Type B pancreatic cell (in vitro differentiated cells): ENCODE measurements around the gene ANK2. TPM values are rescaled to one million over a fixed set of nuclear protein-coding genes. Genes with fewer than 3 reads are reported as not detected.

Experiments
- DNase-seq: peaks from one replicate; pipeline ENCODE4 v3.0.0; 2021; ENCODE audit warnings: mixed read lengths; ENCODE audit not compliant: unreplicated experiment; ENCODE audit errors: extremely low spot score
- H3K27ac Mint-ChIP-seq: 2 replicates; pipeline ENCODE4 v1.8.0; 2021; ENCODE audit warnings: mild to moderate bottlenecking, mixed read lengths
- H3K27me3 Mint-ChIP-seq: 2 replicates; pipeline ENCODE4 v1.8.0; 2021; ENCODE audit warnings: mixed read lengths
- H3K36me3 Mint-ChIP-seq: 2 replicates; pipeline ENCODE4 v1.8.0; 2021; ENCODE audit warnings: mixed read lengths
- H3K4me1 Mint-ChIP-seq: one replicate; pipeline ENCODE4 v1.8.0; 2021; ENCODE audit warnings: mixed read lengths; ENCODE audit not compliant: unreplicated experiment
- H3K4me3 Mint-ChIP-seq: 2 replicates; pipeline ENCODE4 v1.8.0; 2021; ENCODE audit warnings: mild to moderate bottlenecking, mixed read lengths
- H3K9me3 Mint-ChIP-seq: 2 replicates; pipeline ENCODE4 v1.8.0; 2021; ENCODE audit warnings: mixed read lengths
- CTCF ChIP-seq: fragments of 200-600 bp; sonication (generic); conservative IDR thresholded peaks from 2 replicates; pipeline ENCODE4 v1.5.0; 2021; ENCODE audit warnings: antibody characterized with exemption, mild to moderate bottlenecking
- total RNA-seq: library from RNA; stranded (reverse); gene quantifications from 2 replicates; pipeline ENCODE4 v1.2.1, GENCODE V29; 2021; ENCODE audit warnings: low replicate concordance

The ANK2 gene
- total RNA-seq, 1 donor from 2014 or later = 27.7 TPM

- Mint-ChIP-seq H3K4me1 (no peaks in the 10 kb centered on the region), H3K36me3 (no peaks in the 10 kb centered on the region), H3K9me3 (no peaks in the 10 kb centered on the region), H3K27me3 (no peaks in the 10 kb centered on the region), H3K4me3 (no peak overlapping the region), H3K27ac (no peak overlapping the region)
- TF ChIP-seq CTCF = no peak
- no peak for DNase-seq
Observed at GRCh38 chr4:113335746-113336145, 286.3 kb downstream of the ANK2 start.

- no peaks in the 10 kb centered on the region for H3K36me3 Mint-ChIP-seq
- no peak for DNase-seq
- no peak overlapping the region for H3K4me3 Mint-ChIP-seq
- no peak for TF ChIP-seq CTCF
- H3K9me3 Mint-ChIP-seq = no peaks in the 10 kb centered on the region
- H3K27ac Mint-ChIP-seq = no peak overlapping the region
- no peaks in the 10 kb centered on the region for H3K27me3 Mint-ChIP-seq
- no peaks in the 10 kb centered on the region for H3K4me1 Mint-ChIP-seq
Observed at GRCh38 chr4:113336556-113336955, 287.1 kb downstream of the ANK2 start.

GRCh38 chr4:113339430-113339813 lies 290.0 kb downstream of the ANK2 start:
- H3K9me3 Mint-ChIP-seq = no peaks in the 10 kb centered on the region
- no peak overlapping the region for H3K27ac Mint-ChIP-seq
- H3K36me3 Mint-ChIP-seq = no peaks in the 10 kb centered on the region
- no peak for TF ChIP-seq CTCF
- H3K27me3 Mint-ChIP-seq = no peaks in the 10 kb centered on the region
- no peak overlapping the region for H3K4me3 Mint-ChIP-seq
- H3K4me1 Mint-ChIP-seq = no peaks in the 10 kb centered on the region
- DNase-seq = no peak

- Mint-ChIP-seq H3K27me3 (no peaks in the 10 kb centered on the region), H3K4me1 (no peaks in the 10 kb centered on the region), H3K27ac (no peak overlapping the region), H3K36me3 (no peaks in the 10 kb centered on the region), H3K4me3 (no peak overlapping the region), H3K9me3 (no peaks in the 10 kb centered on the region)
- no peak for TF ChIP-seq CTCF
- no peak for DNase-seq
Observed at GRCh38 chr4:113344100-113344499, 294.6 kb downstream of the ANK2 start.

GRCh38 chr4:113347245-113347644 lies 297.8 kb downstream of the ANK2 start:
- no peak for DNase-seq
- TF ChIP-seq CTCF = no peak
- Mint-ChIP-seq H3K4me3 (no peak overlapping the region), H3K9me3 (no peaks in the 10 kb centered on the region), H3K27ac (no peak overlapping the region), H3K36me3 (no peaks in the 10 kb centered on the region), H3K4me1 (no peaks in the 10 kb centered on the region), H3K27me3 (no peaks in the 10 kb centered on the region)

GRCh38 chr4:113349430-113349829 lies 300.0 kb downstream of the ANK2 start:
- Mint-ChIP-seq H3K27me3 (no peaks in the 10 kb centered on the region), H3K4me1 (no peaks in the 10 kb centered on the region), H3K4me3 (no peak overlapping the region), H3K27ac (no peak overlapping the region), H3K36me3 (peaks cover 3% of the 10 kb centered on the region), H3K9me3 (peaks cover 8% of the 10 kb centered on the region)
- TF ChIP-seq CTCF = no peak
- DNase-seq = no peak
